Muscle of leg (tissue), 16 donors: ENCODE results near the gene CEP85L. TPM values are rescaled to one million over a fixed set of nuclear protein-coding genes. Genes with fewer than 3 reads are reported as not detected.

Source experiments
- DNase-seq: peaks from one replicate; pipeline ENCODE4 v3.0.0; 2013
- H3K27ac ChIP-seq: one replicate; pipeline ENCODE4 v1.5.1; 2013; ENCODE audit warnings: mild to moderate bottlenecking, low read length, control low read depth
- H3K27me3 ChIP-seq: one replicate; pipeline ENCODE4 v1.6.1; 2013; ENCODE audit warnings: low read length; ENCODE audit not compliant: control insufficient read depth, insufficient read depth
- H3K36me3 ChIP-seq: one replicate; pipeline ENCODE4 v1.6.1; 2013; ENCODE audit warnings: low read length; ENCODE audit not compliant: control insufficient read depth, insufficient read depth
- H3K4me1 ChIP-seq: one replicate; pipeline ENCODE4 v1.6.1; 2013; ENCODE audit warnings: low read length; ENCODE audit not compliant: control insufficient read depth, insufficient read depth
- H3K4me3 ChIP-seq: one replicate; pipeline ENCODE4 v1.5.1; 2013; ENCODE audit warnings: low read length, control low read depth
- H3K9me3 ChIP-seq: replicated peaks from 2 replicates; pipeline ENCODE4 v1.6.1; 2013; ENCODE audit warnings: low read depth, low read length; ENCODE audit not compliant: control insufficient read depth
- WGBS: methylation state at CpG from one replicate; pipeline ENCODE4 v1.1.5; 2013; ENCODE audit warnings: missing lambda C conversion rate; ENCODE audit not compliant: insufficient coverage; 5-methylcytosine and 5-hydroxymethylcytosine counted together
- long read RNA-seq, 11 donors: transcript quantifications; one replicate each; lab custom pipeline, GENCODE V29; 2026
- polyA plus RNA-seq, 8 donors: library from polyadenylated mRNA; unstranded; fragments of 120-200 nt; gene quantifications; one replicate each; pipeline versions ENCODE4 v1.2.1 to v1.2.3, GENCODE V29; 2013; ENCODE audit warnings: inconsistent platforms in 1 of 8, low replicate concordance in 1 of 8; ENCODE audit not compliant: insufficient read length in 8 of 8, insufficient read depth in 1 of 8
- total RNA-seq: library from RNA; stranded (reverse); fragments of 120-200 nt; gene quantifications from one replicate; pipeline ENCODE4 v1.2.4, GENCODE V29; 2013

The CEP85L gene
- total RNA-seq (41.9 TPM), polyA plus RNA-seq (10 to 100 TPM; 12.2 to 21.0 (median 14.5) TPM)
- long read RNA-seq, donor 1, full-length matches to known transcripts = 1 of 1 reads
- long read RNA-seq, donor 1, partial matches to known transcripts = 0 of 1 reads
- long read RNA-seq, donor 1, other reads (novel, unspliced or antisense) = 0 of 1 reads
- long read RNA-seq, donor 2 = 0 reads
- long read RNA-seq, donor 3, full-length matches to known transcripts = 3 of 3 reads
- long read RNA-seq, donor 3, partial matches to known transcripts = 0 of 3 reads
- long read RNA-seq, donor 3, other reads (novel, unspliced or antisense) = 0 of 3 reads
- long read RNA-seq, donor 4, full-length matches to known transcripts = 2 of 2 reads
- long read RNA-seq, donor 4, partial matches to known transcripts = 0 of 2 reads
- long read RNA-seq, donor 4, other reads (novel, unspliced or antisense) = 0 of 2 reads
- long read RNA-seq, donor 5, full-length matches to known transcripts = 2 of 2 reads
- long read RNA-seq, donor 5, partial matches to known transcripts = 0 of 2 reads
- long read RNA-seq, donor 5, other reads (novel, unspliced or antisense) = 0 of 2 reads
- long read RNA-seq, donor 6, partial matches to known transcripts = 0 of 1 reads
- long read RNA-seq, donor 6, other reads (novel, unspliced or antisense) = 0 of 1 reads
- long read RNA-seq, donor 7, full-length matches to known transcripts = 2 of 2 reads
- long read RNA-seq, donor 7, partial matches to known transcripts = 0 of 2 reads
- long read RNA-seq, donor 7, other reads (novel, unspliced or antisense) = 0 of 2 reads
- long read RNA-seq, donor 8 = 0 reads
- long read RNA-seq, donor 9, partial matches to known transcripts = 0 of 1 reads
- long read RNA-seq, donor 9, other reads (novel, unspliced or antisense) = 0 of 1 reads
- long read RNA-seq, donor 10, partial matches to known transcripts = 0 of 1 reads
- long read RNA-seq, donor 10, other reads (novel, unspliced or antisense) = 0 of 1 reads
- long read RNA-seq, donor 11, full-length matches to known transcripts = 3 of 3 reads
- long read RNA-seq, donor 11, partial matches to known transcripts = 0 of 3 reads
- long read RNA-seq, donor 11, other reads (novel, unspliced or antisense) = 0 of 3 reads

- peak; percentile 98 for DNase-seq
- under 1% methylated on average over 50 of the region's 77 CpGs for WGBS
- Histone ChIP-seq H3K27me3 (no peaks in the 10 kb centered on the region), H3K27ac (peak within 1 kb of the TSS; percentile 97), H3K36me3 (no peaks in the 10 kb centered on the region), H3K9me3 (no peaks in the 10 kb centered on the region), H3K4me1 (peaks cover 5% of the 10 kb centered on the region), H3K4me3 (peak within 1 kb of the TSS; percentile 91)
These were observed at the start of gene CEP85L for GRCh38 chr6:118651282-118652050. Gene CEP85L (minus strand): TSS chr6:118651591. CDS start chr6:118651269, 322 bp downstream.

GRCh38 chr6:118700531-118700930 lies 49.1 kb upstream of the CEP85L start:
- no peaks in the 10 kb centered on the region for H3K27me3 ChIP-seq
- H3K4me1 ChIP-seq = peaks cover 15% of the 10 kb centered on the region
- no peak overlapping the region for H3K4me3 ChIP-seq
- no peaks in the 10 kb centered on the region for H3K36me3 ChIP-seq
- no peak for DNase-seq
- H3K27ac ChIP-seq = no peak overlapping the region
- no peaks in the 10 kb centered on the region for H3K9me3 ChIP-seq
- WGBS = 86% methylated on average over 1 of the region's 2 CpGs

GRCh38 chr6:118697554-118697953 lies 46.2 kb upstream of the CEP85L start:
- H3K36me3 ChIP-seq = no peaks in the 10 kb centered on the region
- H3K4me1 ChIP-seq = peaks cover 5% of the 10 kb centered on the region
- DNase-seq = peak; percentile 20
- no peaks in the 10 kb centered on the region for H3K27me3 ChIP-seq
- no peak overlapping the region for H3K27ac ChIP-seq
- H3K4me3 ChIP-seq = no peak overlapping the region
- 40% methylated on average over 1 of the region's 3 CpGs for WGBS
- H3K9me3 ChIP-seq = no peaks in the 10 kb centered on the region

GRCh38 chr6:118696271-118696670 lies 44.9 kb upstream of the CEP85L start:
- Histone ChIP-seq H3K9me3 (no peaks in the 10 kb centered on the region), H3K4me3 (no peak overlapping the region), H3K27me3 (no peaks in the 10 kb centered on the region), H3K36me3 (no peaks in the 10 kb centered on the region), H3K27ac (no peak overlapping the region), H3K4me1 (peaks cover 5% of the 10 kb centered on the region)
- no CpG with 5 or more reads among the region's 1 CpG for WGBS
- no peak for DNase-seq

GRCh38 chr6:118693562-118693961 lies 42.2 kb upstream of the CEP85L start:
- no CpG with 5 or more reads among the region's 1 CpG for WGBS
- peak; percentile 17 for DNase-seq
- Histone ChIP-seq H3K4me1 (peaks cover 5% of the 10 kb centered on the region), H3K9me3 (no peaks in the 10 kb centered on the region), H3K4me3 (no peak overlapping the region), H3K36me3 (no peaks in the 10 kb centered on the region), H3K27ac (no peak overlapping the region), H3K27me3 (no peaks in the 10 kb centered on the region)

GRCh38 chr6:118685823-118686449 lies 34.5 kb upstream of the CEP85L start:
- WGBS = 57% methylated on average over 4 of the region's 7 CpGs
- no peak overlapping the region for H3K4me3 ChIP-seq
- no peak for DNase-seq
- no peaks in the 10 kb centered on the region for H3K36me3 ChIP-seq
- no peaks in the 10 kb centered on the region for H3K9me3 ChIP-seq
- no peak overlapping the region for H3K27ac ChIP-seq
- H3K4me1 ChIP-seq = no peaks in the 10 kb centered on the region
- no peaks in the 10 kb centered on the region for H3K27me3 ChIP-seq

GRCh38 chr6:118683881-118684872 lies 32.8 kb upstream of the CEP85L start:
- no peaks in the 10 kb centered on the region for H3K4me1 ChIP-seq
- no peak for DNase-seq
- no peak overlapping the region for H3K27ac ChIP-seq
- H3K36me3 ChIP-seq = no peaks in the 10 kb centered on the region
- WGBS = 100% methylated on average over 1 of the region's 9 CpGs
- no peaks in the 10 kb centered on the region for H3K9me3 ChIP-seq
- no peaks in the 10 kb centered on the region for H3K27me3 ChIP-seq
- no peak overlapping the region for H3K4me3 ChIP-seq

- no peaks in the 10 kb centered on the region for H3K9me3 ChIP-seq
- H3K36me3 ChIP-seq = no peaks in the 10 kb centered on the region
- 74% methylated on average over 5 of the region's 9 CpGs for WGBS
- H3K27me3 ChIP-seq = no peaks in the 10 kb centered on the region
- no peak for DNase-seq
- no peaks in the 10 kb centered on the region for H3K4me1 ChIP-seq
- H3K4me3 ChIP-seq = no peak overlapping the region
- no peak overlapping the region for H3K27ac ChIP-seq
These were observed 29.2 kb upstream of the CEP85L start for GRCh38 chr6:118680452-118681095.
